Erythroblast (primary cell): ENCODE data around the gene ARRDC2.
"Not testable (repeated sequence)": the region's sequence is repeated elsewhere in the genome, so short reads cannot be mapped to it uniquely, and the experiment has no call there.

Source experiments
- DNase-seq, 2 experiments: peaks; one replicate each; lab custom pipeline; 2025; lab: John Stamatoyannopoulos, UW
- GATA1 ChIP-seq: IDR thresholded peaks from 2 replicates; pipeline ENCODE4 v1.6.1; 2011; ENCODE audit warnings: low read depth, mild to moderate bottlenecking, control low read depth, low read length, moderate library complexity
- POLR2A ChIP-seq: IDR thresholded peaks from 2 replicates; pipeline ENCODE4 v1.6.1; 2011; ENCODE audit warnings: mild to moderate bottlenecking, low read length

ARRDC2 gene

DNA sequence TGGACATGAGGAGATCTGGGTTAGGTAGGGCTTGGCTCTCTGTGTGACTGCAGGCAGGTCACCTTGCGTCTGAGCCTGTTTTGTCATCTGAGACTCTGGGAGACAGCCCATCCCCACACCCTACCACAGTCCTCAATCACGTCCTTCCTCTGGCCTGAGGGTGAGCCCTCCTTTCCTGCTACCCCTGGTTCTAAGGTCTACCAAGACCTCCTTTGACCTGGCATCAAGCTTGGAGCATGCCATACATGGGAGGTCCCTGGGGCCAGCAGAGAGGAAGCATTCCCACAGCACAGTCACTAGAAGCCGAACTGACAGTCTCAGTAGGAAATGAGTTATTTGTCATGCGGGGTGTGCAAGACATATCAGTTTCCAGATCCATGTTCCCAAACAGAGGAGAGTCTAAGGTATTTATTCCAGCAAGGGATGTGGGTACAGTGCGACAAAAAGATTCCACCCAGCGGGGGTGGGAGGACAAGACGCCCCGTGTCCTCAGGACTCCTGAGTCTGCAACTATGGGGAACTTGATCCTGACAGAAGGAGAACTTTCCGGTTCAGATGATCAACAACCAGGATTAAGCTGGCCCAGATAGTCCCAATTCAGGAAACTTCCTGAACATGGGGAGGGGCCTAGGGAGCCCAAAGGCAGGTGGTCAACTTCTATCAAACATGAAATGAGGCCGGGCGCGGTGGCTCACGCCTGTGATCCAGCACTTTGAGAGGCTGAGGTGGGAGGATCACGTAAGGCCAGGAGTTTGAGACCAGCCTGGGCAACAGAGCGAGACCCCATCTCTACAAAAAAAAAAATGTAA is 9.5 kb downstream of the ARRDC2 start:
- TF ChIP-seq POLR2A (no peak), GATA1 (no peak)
- DNase-seq = no peak

GRCh38 chr19:18020212-18021085 is 12.5 kb downstream of the ARRDC2 start:
- DNase-seq = no peak
- no peak for TF ChIP-seq POLR2A
- TF ChIP-seq GATA1 = no peak

DNA sequence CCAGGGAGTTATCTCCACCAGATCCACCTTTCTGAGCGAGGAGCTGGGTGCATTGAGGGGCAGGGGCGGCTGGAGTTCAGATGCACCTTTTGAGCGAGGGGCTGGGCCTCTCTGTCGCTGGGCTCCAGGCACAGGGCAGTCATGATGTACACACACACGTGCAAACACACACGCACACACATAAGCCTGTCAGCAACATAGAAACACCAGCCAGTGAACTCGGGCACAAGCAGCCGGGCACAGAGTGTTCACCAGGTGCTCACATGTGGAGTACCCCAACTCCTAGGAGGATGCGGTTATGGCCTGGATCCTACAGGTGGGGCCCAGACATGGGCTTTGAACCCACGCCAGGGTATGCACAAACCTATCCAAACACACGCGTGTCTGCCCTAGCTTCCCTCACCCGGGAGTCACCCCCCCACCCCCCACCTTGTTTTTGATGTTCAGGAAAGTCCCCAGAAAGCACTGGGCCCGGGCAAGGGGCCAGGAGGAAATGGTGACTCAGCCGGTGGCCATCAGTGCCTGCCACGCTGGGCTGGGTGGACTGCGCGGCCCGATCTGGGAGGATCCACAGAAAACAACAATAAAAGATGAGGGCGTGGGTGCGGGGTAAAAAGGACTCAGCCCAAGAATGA is 13.3 kb downstream of the ARRDC2 start:
- no peak for TF ChIP-seq POLR2A
- no peak for TF ChIP-seq GATA1
- DNase-seq = peak; percentile 77 to 86

DNA sequence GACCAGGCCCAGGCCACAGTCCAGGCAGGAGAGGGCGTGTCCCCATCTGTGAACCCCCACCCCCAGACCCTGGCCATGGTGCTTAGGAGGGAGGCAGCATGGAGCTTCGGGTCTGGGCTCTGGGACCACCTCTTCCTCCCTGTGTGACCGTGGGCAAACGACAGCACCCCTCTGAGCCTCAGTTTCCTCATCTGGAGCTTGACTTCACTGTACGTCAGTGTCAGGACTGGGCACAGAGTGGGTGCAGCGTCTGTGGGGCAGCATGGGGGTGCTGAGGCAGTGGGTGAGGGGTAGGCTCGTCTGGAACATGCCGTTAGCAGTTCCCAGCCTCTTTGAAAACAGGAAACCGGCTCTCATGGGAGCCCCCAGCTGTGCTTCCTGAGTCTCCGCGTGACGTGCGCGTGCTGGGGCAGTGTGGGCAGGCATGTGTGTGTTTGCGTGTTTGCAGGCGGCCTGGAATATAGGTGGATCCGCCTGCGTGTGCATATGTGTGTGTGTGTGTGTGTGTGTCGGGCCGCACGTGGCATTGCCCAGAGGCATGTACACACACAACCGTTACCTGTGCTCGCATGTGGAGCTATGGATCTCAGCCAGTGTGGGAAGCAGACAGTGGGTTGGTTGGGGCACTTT is 15.8 kb downstream of the ARRDC2 start:
- TF ChIP-seq GATA1 = no peak
- no peak for TF ChIP-seq POLR2A
- no peak for DNase-seq

GRCh38 chr19:18027151-18027550 is 19.2 kb downstream of the ARRDC2 start:
- TF ChIP-seq POLR2A = no peak
- no peak for TF ChIP-seq GATA1
- no peak for DNase-seq

- TF ChIP-seq GATA1 (no peak), POLR2A (no peak)
- DNase-seq = peak; percentile 64 to 71
These were observed 21.8 kb downstream of the ARRDC2 start for GRCh38 chr19:18029617-18030338.

- DNase-seq = not testable (repeated sequence)
These were observed 23.4 kb downstream of the ARRDC2 start for GRCh38 chr19:18031401-18031800.

DNA sequence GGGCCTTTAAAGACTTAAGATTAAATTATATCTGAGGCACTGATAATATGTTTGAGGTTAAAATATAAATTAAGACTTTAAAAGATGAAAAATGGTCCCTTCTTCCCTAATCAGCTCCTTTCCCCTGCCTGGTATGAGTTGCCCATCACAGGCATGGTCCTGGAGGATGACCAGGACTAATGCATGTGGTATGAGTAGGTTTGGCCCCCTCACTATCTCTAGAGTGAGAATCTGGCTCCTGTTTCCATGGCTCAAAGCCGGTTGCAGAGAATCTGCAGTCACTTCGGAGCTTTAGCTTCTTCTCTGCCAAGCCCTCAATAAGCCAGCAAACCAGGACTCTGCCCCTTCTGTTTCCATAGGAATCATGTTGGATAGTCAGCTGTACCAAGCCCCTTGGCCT is 24.1 kb downstream of the ARRDC2 start:
- DNase-seq = not testable (repeated sequence)

- DNase-seq = no peak
- TF ChIP-seq GATA1 (no peak), POLR2A (no peak)
These were observed 33.1 kb downstream of the ARRDC2 start for GRCh38 chr19:18041054-18041453.

DNA sequence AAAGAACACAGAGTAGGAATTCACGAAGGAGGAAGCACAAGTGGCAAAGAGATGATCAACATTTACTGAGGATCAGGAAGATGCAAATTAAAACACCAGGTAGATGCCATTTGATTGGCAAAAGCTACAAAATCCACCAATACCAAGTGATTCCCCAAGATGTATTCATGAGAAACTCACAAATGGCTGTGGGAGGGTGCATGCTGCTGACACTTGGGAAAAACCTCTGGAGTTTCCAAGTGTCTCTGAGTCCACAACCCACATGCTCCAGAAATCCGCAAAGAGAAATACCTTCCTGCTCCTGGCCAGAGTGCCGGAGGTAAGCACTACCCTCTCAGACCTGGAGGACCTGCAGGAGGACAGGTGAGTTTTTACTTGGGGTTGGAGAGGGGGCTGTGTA is 35.7 kb downstream of the ARRDC2 start:
- DNase-seq = no peak
- TF ChIP-seq GATA1 (no peak), POLR2A (no peak)

- DNase-seq = peak in 1 of 2 experiments; percentile 52
- TF ChIP-seq GATA1 (no peak), POLR2A (no peak)
These were observed 36.9 kb downstream of the ARRDC2 start for GRCh38 chr19:18044825-18045304.

GRCh38 chr19:18045307-18046050 is 37.5 kb downstream of the ARRDC2 start:
- TF ChIP-seq GATA1 = no peak
- no peak for TF ChIP-seq POLR2A
- DNase-seq = no peak

GRCh38 chr19:18046059-18046718 is 38.2 kb downstream of the ARRDC2 start:
- no peak for DNase-seq
- TF ChIP-seq POLR2A (no peak), GATA1 (no peak)
